ENCODE measurements around the gene C22orf15. TPM values are rescaled to one million over a fixed set of nuclear protein-coding genes. Genes with fewer than 3 reads are reported as not detected.

C22orf15 gene
- total RNA-seq, 1 experiment from 2014 or later: not detected

DNA sequence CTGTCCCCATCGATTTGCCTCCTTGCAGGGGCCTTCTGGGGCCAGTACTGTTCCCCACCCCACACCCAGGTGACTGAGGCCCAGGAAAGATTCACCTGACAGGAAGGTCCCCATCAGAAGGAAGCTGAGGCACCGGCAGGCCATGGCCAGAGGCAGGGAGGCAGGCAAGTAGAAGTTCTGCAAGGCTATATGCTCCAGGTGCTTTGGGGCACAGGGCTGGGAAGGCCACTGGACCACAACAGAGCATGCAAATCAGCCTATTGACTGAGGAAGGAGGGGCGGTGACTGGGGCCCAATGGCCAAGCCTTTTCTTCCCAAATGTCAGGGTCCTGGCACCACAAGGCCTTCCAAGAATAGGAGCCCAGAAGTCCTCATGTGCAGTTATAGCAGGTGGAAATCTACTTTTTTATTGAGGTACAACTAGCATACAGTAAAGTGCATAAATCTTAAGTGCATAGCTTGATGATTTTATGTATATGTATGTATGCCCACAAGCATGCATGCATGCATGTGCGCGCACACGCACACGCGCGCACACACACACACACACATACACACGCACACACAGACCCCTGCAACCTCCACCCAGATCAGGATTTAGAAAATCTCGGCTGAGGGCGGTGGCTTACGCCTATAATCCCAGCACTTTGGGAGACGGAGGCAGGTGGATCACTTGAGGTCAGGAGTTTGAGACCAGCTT, 8.4 kb upstream of the C22orf15 start, which contains the start of gene VPREB3:
VPREB3 (minus strand) TSS at position 206 of the 700 bp plus-strand sequence; CDS start at position 144, 62 bp downstream.
- no peaks in the 10 kb centered on the region for H4K20me1 ChIP-seq (ENCODE audit: insufficient read depth)
- DNase-seq: no peak
- CTCF ChIA-PET: interaction anchor here (0.6 kb wide), 1 partner anchor 28 kb away, joined by 3 read pairs; no protein-coding TSS in a partner anchor
- H3K36me3 ChIP-seq (ENCODE audit: low read depth): no peaks in the 10 kb centered on the region
- peaks cover 24% of the 10 kb centered on the region; the same call in 1 of the 2 replicates for H3F3A ChIP-seq (ENCODE audit: insufficient read depth, low read depth)
- peaks cover 13% of the 10 kb centered on the region for H3K4me1 ChIP-seq (replicated peaks; ENCODE audit: insufficient read depth)
- H3K27me3 ChIP-seq (ENCODE audit: insufficient read depth, low read depth): no peaks in the 10 kb centered on the region
- H3K4me3 ChIP-seq: no peak within 1 kb of the TSS
- intact Hi-C loops (cut with micrococcal nuclease; ENCODE audit: unreplicated experiment): no loop called here
- no TSS peak for BruUV-seq (replicated peaks)
- no peak within 1 kb of the TSS for H3K27ac ChIP-seq
- H3K9me3 ChIP-seq (ENCODE audit: insufficient read depth, low read depth): no peaks in the 10 kb centered on the region
- H3K9me2 ChIP-seq (ENCODE audit: insufficient read depth): no peaks in the 10 kb centered on the region
- H2AFZ ChIP-seq: no peak within 1 kb of the TSS
- POLR2A ChIA-PET (ENCODE audit: unreplicated experiment): no interaction called here
- H3K4me2 ChIP-seq: no peak within 1 kb of the TSS
- TF ChIP-seq EZH2 (IDR thresholded peaks at IDR 0.05; ENCODE audit: low read depth) (no peak), CTCF (conservative IDR thresholded peaks at IDR 0.05) (no peak)
- H3K79me2 ChIP-seq (ENCODE audit: low read depth): 0 out of 2 replicates have a peak, but pooled peaks cover 4% of the 10 kb centered on the region

DNA sequence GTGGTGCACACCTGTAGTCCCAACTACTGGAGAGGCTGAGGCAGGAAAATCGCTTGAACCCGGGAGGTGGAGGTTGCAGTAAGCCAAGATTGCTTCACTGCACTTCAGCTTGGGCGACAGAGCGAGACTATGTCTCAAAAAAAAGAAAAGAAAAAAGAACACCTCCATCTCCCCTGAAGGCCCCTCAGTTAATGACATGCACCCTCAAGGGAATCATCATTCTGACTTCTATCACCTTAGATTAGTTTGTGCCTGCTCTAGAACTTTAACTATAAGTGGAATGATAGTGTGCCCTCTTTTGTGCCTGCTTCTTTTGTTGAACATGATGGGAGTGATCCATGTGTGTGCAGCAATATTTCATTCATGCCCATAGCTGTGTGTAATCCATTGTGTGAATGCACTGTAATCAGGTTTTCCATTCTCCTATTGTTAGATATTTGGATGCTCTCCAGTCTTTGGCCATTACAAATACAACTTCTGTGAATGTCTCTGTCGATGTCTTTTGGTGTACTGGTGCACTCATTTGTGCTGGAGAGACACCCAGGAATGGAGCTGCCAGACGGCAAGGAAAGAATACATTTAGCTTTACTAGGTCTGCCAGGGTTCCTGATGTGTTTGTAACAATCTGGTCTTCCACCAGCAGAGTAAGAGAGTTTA, 7.7 kb upstream of the C22orf15 start:
- ChIA-PET POLR2A (ENCODE audit: unreplicated experiment) (no interaction called here), CTCF (no interaction called here)
- H4K20me1 ChIP-seq (ENCODE audit: insufficient read depth): no peaks in the 10 kb centered on the region
- intact Hi-C loops (cut with micrococcal nuclease; ENCODE audit: unreplicated experiment): no loop called here
- H3K4me3 ChIP-seq: no peak overlapping the region
- peaks cover 19% of the 10 kb centered on the region; the same call in 1 of the 2 replicates for H3F3A ChIP-seq (ENCODE audit: insufficient read depth, low read depth)
- H2AFZ ChIP-seq: no peak overlapping the region
- H3K79me2 ChIP-seq (ENCODE audit: low read depth): no peaks in the 10 kb centered on the region
- H3K27ac ChIP-seq: no peak overlapping the region
- no peaks in the 10 kb centered on the region for H3K36me3 ChIP-seq (ENCODE audit: low read depth)
- no TSS peak for BruUV-seq (replicated peaks)
- DNase-seq: no peak
- no peaks in the 10 kb centered on the region for H3K9me3 ChIP-seq (ENCODE audit: insufficient read depth, low read depth)
- H3K4me2 ChIP-seq: no peak overlapping the region
- H3K27me3 ChIP-seq (ENCODE audit: insufficient read depth, low read depth): no peaks in the 10 kb centered on the region
- H3K9me2 ChIP-seq (ENCODE audit: insufficient read depth): no peaks in the 10 kb centered on the region
- peaks cover 9% of the 10 kb centered on the region for H3K4me1 ChIP-seq (replicated peaks; ENCODE audit: insufficient read depth)
- TF ChIP-seq CTCF (conservative IDR thresholded peaks at IDR 0.05): no peak
- no peak for TF ChIP-seq EZH2 (IDR thresholded peaks at IDR 0.05; ENCODE audit: low read depth)

DNA sequence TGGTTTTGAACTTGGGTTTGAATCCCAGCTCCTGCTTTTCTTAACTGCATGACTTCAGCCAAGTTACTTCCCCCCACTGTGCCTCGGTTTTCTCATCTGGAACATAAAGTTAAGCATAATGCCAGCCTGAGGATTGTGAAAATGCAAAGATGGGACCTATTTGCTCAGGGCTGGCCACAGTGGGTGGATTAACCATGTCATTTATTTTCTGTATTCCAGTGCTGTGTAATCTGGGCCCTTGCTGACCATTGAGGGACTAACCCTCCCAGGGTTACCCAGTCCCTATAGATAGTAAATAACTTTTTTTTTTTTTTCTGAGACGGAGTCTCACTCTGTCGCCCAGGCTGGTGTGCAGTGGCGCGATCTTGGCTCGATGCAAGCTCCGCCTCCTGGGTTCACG, 7.1 kb upstream of the C22orf15 start:
- H3K79me2 ChIP-seq (ENCODE audit: low read depth): no peaks in the 10 kb centered on the region
- no peaks in the 10 kb centered on the region for H3K27me3 ChIP-seq (ENCODE audit: insufficient read depth, low read depth)
- intact Hi-C loops (cut with micrococcal nuclease; ENCODE audit: unreplicated experiment): no loop called here
- H3K9me2 ChIP-seq (ENCODE audit: insufficient read depth): no peaks in the 10 kb centered on the region
- H3K9me3 ChIP-seq (ENCODE audit: insufficient read depth, low read depth): no peaks in the 10 kb centered on the region
- H3K4me1 ChIP-seq (replicated peaks; ENCODE audit: insufficient read depth): 0 out of 2 replicates have a peak, but pooled peaks cover 6% of the 10 kb centered on the region
- no peak overlapping the region for H2AFZ ChIP-seq
- BruUV-seq (replicated peaks): no TSS peak
- H3K27ac ChIP-seq: no peak overlapping the region
- no peak overlapping the region for H3K4me3 ChIP-seq
- H3K36me3 ChIP-seq (ENCODE audit: low read depth): no peaks in the 10 kb centered on the region
- DNase-seq: no peak
- H3F3A ChIP-seq (ENCODE audit: insufficient read depth, low read depth): peaks cover 14% of the 10 kb centered on the region; the same call in 1 of the 2 replicates
- TF ChIP-seq EZH2 (IDR thresholded peaks at IDR 0.05; ENCODE audit: low read depth) (no peak), CTCF (conservative IDR thresholded peaks at IDR 0.05) (no peak)
- no peaks in the 10 kb centered on the region for H4K20me1 ChIP-seq (ENCODE audit: insufficient read depth)
- ChIA-PET POLR2A (ENCODE audit: unreplicated experiment) (no interaction called here), CTCF (no interaction called here)
- H3K4me2 ChIP-seq: no peak overlapping the region
